GM21515 (cell line): ENCODE data around the gene ODAD3.
"Not testable (repeated sequence)": the region's sequence is repeated elsewhere in the genome, so short reads cannot be mapped to it uniquely, and the experiment has no call there.

Source experiments
- ATAC-seq: cut with Tn5 transposase; IDR thresholded peaks from one replicate; pipeline ENCODE4 v1.9.1; 2021; ENCODE audit not compliant: unreplicated experiment

ODAD3 gene

DNA sequence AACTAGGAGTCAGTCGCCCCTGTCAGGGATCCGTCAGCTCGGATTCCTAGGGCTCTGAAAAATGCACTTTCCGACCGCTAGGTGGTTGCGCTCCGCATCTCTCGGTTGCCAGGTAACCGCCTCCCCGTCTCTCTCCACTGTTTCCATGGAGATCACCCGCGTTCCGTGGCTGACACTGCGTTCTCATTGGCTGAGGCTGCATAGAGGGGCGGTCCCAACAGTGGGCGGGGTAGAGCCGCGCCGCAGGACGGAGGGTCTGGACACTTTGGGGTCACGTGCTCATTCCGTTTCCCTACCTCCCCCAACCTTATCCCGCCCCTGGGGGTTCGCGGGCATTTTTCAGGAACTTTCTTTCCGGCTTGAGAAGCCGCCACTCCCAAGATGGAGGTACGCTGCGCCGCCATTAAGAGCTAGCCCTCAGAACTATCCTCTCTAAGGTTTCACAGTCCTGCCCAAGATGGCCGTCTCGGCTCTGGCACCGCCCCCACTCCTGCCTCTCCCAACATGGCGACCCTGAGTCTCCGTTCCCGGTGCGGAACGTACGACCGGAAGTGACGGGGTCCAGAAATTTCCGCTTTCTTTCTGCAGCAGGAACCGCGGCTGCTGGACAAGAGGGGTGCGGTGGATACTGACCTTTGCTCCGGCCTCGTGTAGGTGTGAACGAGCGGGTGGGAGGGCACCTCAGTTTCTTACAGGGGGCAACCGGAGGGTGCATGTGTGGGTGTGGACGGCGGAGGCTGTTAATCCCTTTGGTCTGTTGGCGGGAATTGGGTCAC, at the start of gene ODAD3, which contains the start of gene PRKCSH:
ODAD3 (minus strand) TSS at position 65 of the 776 bp plus-strand sequence. CDS start 105 bp downstream, outside the sequence.
PRKCSH (plus strand) TSS at position 579 of the 776 bp plus-strand sequence. CDS start 483 bp downstream, outside the sequence.
- peak; percentile 86 for ATAC-seq

DNA sequence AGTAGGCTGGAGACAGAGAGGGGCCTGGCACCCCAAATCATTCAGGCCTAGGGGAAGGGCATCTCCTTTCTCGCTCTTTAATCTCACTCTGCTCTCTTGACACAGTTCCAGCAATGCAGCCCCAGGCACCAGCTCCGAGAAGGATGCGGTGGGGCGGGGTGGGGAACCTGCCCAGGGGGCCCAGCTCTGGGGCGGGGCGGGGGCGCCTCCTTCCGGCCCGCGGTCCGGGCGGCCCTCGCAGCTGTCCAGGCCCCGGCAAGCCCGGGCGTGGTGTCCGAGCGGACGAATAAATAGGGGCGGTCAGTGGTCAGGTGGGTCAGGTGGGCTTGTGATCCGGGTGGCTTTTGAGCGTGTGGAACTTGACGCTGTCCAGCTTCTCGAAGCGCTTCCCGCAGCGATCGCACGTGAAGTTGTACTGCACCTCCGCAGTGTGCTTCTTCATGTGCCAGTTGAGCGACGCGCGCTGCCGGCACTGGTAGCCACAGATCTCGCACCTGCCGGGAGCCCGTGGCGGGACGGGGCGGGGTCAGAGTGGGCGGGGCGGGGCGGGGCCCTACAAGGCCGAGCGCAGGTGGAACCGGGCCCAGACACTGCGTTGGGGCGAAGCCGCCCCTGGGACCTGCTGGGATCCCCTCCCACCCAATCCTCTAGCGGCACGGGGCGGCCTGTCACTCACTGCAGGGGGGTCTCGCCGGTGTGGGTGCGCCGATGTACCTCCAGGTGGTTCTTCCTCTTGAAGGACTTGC, 48.6 kb upstream of the ODAD3 start:
- no peak for ATAC-seq

DNA sequence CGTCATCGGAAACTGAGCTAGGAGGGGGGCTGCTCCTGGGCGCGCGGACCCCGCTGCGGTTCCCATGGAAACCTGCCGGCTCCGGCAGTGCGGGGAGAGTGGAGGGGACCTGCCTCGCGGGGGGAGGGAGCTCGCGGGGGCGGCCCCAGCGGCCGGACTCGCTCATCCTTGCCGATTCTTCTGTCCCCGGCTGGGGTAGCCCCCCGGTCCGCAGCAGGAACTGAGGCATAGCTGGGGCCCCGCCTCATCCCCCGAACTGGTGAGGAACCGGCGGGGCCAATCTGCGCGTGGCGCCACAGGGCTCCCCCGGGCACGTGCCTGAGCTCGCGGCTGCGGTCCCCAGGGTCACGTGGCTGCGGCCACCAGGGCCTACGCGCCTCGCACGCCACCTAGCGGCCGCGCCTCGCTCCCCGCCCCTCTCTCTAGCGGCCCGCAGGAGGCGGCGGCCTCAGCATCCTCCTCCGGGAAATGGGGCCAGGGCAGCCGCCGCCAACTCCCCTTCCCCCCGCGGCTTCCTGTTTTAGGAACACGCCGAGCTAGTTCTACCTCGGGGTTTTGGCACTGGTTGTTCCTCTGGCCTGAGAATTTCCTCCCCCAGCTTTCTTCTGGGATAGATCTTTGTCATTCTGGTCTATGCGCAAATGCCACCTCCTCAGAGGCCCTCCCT, 47.6 kb upstream of the ODAD3 start:
- peak; percentile 46 for ATAC-seq

DNA sequence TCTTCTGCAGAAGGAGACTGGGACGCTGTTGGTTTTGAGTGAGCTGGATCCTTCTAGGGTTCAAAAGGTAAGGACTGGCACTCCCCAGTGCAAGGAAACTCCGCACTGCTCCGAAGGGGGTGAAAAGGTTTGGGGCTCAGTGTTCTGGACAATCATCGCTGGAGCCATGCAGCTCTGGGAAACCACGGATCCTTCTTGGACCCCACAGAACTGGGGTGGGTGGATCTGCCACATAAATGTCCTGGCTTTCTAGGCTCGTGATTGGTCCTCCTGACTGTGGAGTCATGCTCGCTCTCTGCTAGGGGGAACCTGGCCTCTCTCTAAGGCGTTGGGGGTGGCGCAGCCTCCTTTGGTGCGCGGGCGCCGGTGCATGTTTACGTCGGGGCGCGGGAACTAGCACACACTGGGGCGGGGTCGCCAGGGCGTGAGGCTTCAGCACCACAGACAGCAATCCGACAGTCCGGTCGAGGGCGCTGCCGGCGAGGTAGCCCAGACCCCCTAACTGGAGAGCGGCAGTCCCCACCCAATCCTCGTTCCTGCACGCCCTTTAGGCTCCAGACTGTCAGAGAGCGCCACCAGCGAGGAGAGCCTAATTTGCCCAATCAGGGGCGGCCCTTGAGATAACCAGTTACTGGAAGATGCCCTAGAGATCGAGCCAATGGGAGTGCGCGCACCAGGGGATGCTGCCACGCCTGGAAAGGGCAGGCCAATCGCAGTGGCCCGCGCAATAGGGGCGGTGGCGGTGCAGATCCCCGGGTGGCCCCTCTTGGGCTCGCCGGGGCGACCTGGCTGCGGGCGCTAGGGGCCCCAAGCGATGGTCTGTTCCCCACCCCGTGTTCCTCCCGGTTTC, 46.8 kb upstream of the ODAD3 start:
- ATAC-seq: peak; percentile 48

DNA sequence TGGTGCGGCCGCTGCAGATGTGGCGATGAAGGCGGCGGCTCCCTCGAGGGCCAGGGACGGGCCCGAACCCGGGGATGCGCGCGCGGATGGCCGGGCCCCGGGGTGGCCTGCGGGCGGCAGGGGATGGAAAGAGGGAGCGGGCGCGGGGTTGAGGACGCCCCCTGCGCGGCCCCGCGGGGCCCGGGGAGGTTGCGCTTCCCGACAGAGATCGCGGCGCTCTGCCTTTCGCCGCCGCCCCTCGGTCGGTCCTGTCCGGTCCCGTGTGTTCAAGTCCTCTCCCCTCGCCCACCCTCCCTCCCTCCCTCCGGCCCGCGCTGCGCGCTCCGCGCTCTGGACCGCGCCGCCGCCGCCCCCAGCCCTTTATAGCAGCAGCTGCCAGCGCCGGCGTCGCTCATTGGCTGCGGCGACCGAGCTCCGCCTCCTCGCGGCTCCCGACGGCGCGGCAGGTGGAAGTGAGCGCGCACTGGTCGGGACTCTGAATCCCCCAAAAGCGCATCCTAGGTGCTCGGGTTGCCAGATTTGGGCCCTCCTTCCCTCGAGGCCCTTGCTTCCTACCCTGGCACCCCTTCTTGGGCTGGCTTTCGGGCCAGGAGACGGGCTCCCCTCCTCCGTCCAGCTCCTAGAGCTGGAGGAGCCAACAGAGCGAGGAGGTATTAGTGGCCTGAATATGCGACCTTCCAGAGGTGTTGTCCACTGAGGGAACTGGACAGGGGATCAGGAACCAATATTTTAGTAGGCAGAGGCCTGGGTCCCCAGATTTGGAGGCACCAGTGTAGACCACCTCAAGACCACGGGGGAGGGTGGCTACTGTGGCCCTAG, 46.0 kb upstream of the ODAD3 start, which contains the start of gene ELAVL3:
ELAVL3 (minus strand) TSS at position 332 of the 819 bp plus-strand sequence. CDS start 438 bp downstream, outside the sequence.
- ATAC-seq: no peak

DNA sequence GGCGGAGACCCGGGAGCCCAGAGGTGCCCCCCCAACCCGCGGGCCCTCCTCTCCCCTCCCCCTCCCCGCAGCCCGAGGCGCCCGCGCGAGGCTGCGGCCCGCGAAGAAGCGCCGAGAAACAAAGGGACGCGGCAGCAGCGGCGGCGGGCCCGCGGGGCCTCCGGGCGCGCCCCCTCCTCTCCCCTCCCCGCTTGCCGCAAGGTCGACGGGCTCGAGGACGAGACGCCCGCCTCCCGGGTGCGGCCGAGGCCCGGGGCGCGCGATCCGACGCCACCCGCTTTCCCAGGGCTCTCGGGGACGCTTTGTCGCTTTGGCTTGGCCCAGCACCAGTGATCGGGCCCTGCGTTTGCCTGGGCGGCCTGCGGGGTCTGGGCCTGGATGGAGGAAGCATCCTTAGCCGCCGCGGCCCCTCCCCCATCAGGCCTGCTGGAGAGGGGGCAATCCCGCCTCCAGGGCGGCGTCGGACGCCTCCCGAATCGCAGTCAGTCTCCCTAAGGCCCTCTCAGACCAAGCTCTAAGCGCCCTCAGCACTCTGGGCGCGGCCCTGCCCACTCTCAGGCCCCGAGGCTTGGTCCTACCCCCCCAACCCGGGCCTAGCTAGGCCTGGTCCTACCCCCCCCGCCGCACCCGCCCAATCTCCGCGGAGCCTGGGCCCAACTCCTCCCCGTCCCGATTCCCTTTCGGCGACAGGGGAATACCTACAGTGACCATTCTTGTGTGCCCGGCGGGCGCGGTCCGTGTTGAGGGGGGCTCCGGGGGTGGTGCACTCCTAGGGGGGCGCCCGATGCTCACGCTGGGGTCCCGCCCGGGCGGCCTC, 45.2 kb upstream of the ODAD3 start:
- no peak for ATAC-seq

DNA sequence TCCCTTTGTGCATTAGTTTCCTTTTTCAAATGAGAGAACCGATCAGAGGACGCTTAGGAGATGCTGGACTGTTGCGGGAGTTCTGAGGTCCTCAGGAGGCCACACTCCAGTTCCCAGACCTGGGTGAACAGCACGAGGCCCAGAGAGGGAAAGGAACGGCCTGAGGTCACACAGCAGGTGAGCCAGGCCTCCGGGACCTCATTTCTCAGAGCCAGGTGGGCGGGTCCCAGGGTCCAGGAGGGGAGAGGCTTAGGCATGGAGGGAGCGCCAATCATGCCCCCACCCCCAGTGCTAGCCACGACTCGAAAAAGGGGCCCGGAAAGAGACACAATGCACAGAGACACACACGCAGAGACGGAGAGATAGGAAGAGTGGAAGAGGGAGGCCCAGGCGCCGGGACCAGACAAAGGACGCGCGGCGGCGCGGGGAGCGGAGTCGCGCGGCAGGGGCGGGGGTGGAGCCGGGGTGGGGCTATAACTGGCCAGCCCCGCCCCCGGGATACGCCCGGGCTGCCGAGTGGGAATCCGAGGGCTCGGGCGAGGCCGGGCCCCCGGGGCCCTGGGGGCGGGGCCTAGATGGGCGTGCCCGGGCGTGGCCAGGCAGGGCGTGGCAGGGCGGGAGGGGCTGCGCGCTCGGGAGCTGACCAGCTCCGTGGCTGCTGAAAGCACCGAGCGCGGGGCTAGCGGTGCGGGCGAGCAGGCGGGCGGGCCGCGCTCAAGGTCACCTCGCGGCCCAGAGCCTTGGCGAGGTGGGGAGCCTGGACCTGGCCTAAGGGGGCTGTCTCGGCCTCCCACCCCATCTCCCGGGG, 44.4 kb upstream of the ODAD3 start:
- ATAC-seq: no peak

DNA sequence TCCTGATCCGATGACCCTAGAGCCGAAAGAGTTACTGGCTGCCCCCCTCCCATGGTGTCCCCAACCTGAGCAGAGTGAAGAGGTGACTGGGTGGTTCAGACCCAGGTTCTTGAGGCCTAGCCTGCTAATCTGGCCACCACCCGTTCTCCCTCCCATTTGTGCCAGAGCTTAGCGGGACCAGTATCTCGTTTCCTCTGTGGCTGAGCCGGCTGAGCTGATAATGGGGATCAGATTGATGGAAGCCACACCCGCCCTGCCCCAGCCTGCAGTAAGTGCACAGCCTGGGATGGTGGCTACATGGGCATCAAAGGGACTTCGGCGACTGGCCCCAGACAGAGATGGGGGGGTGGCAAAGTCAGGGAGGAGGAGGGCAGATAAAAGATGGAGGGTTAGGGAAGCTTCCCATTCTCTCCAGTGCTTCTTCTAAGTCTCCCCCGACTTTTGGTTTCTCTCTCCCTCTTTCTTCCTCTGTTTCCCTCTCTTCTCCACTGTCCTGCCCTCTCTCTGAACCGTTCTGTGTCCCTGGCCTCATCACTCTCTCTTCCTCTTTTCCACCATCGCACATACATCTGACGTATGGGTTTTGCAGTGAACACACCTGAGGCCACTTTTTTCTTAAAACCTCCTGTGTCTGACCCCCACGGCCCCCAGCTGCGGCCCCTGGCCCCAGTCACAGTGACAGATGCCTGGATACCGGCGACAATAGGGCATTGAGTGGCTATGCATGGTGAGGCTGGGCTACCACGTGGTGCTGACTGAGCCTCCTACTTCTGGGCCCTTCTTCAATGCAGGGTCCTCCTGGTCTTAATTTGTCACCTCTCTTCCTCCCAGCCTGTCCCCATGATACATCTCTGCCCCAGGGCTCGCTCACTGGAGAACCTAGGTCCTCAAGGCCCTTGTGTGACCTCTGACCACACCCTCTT, 43.5 kb upstream of the ODAD3 start:
- ATAC-seq: no peak

DNA sequence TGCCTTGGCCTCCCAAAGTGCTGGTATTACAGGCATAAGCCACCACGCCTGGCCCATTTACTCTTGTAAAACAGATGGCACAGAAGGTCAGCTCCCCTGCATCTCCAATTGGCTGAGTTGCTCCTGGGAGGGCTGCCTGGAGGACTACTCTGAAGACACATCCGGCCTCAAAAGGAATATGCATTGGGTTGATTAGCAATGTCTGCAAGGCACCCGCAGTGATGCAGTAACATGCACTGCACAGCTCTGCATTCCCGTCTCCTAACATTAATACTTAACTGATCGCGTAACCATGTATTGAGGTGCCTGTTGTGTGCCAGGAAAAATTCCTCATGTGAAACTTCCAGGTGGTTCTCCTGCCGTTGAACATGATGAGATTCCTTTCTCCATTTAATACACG, 40.9 kb upstream of the ODAD3 start:
- ATAC-seq: no peak

DNA sequence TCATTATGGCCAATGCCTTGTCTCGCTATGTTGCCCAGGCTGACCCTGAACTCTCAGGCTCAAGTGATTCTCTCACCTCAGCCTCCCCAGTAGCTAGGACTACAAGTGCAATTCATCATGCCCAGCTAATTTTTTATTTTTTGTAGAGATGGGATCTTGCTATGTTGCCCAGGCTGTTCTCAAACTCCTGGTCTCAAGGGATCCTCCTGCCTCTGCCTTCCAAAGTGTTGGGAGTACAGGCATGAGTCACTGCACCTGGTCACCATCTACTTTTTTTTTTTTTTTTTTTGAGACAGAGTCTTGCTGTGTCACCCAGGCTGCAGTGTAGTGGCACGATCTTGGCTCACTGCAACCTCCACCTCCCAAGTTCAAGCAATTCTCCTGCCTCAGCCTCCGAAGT, 40.4 kb upstream of the ODAD3 start:
- not testable (repeated sequence) for ATAC-seq

DNA sequence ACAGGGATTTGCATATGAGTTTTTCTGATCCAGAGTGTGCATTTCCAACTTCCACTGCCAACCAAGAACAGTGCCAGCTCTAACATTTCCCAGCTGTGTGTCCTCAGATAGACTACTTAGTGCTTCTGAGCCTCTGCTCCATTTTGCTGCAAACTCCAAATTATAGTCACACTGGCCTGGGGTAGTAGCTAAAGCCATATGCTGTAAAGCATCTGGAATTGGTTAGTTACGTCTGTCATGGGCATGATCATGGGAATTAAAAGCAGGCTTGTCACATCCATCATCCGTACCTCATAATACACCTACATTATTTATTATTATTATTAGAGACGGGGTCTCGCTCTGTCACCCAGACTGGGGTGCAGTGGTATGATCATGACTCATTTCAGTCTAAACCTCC, 38.8 kb upstream of the ODAD3 start:
- no peak for ATAC-seq

DNA sequence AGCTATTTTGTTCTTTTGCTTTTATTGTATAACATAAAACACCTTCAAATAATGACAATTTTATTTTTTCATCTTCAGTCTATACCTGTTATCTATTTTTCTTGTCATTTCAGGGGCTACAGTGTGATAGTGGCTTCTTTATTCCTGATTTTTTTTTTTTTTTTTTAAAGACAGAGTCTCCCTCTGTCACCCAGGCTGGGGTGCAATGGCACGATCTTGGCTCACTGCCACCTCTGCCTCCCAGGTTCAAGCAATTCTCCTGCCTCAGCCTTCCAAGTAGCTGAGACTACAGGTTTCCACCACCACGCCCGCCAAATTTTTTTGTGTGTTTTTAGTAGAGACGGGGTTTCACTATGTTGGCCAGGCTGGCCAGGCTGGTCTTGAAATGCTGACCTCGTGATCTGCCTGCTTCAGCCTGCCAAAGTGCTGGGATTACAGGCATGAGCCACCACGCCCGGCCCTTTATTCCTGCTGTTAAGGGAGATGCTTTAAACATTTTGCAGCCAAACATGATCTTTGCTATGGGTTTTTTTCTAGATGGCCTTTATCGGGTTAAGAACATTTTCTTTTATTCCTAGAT, 33.4 kb upstream of the ODAD3 start:
- not testable (repeated sequence) for ATAC-seq

DNA sequence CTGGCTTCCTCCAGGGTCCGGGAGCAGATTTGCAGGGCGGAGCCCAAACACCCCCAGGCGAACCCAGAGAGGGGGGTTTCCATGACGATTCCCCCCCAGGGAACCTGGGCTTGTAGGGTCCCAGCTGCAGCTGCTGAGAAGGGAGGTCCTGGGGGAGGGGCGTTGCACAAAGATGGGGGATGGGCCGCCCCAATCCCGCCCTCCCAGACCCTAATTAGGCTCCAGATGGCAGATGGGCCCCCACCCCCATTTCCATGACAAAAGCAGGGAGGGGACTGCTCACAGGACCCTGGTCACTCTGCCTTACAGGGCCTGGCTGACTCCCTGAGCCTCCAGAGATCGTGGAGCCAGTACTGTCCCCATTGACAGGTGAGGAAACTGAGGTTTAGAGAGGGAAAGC, 30.7 kb upstream of the ODAD3 start:
- ATAC-seq: no peak

DNA sequence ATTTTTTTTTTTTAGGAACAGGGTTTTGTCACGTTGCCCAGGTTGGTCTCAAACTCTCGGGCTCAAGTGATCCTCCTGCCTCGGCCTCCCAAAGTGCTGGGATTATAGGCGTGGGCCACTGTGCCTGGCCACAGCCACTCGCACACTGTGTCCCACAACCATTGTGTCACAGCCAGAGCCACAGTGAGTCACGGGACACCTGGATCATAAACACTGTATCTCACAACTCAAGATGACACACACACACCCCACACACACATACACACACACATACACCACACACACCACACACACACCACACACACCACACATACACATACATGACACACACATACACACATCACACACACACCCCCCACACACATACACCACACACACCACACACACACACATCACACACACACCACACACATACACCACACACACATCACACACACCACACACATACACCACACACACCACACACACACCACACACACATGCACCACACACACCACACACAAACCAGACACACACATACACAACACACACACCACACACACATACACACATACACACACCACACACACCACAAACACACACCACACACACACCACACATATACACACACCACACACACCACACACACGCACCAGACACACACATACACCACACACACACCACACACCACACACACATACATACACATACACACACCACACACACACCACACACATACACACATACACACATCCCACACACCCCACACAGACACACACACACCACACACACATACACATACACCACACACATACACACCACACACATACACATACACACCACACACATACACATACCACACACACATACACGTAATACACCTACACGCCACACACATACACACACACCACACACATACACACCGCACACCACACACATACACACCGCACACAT, 29.7 kb upstream of the ODAD3 start:
- no peak for ATAC-seq

DNA sequence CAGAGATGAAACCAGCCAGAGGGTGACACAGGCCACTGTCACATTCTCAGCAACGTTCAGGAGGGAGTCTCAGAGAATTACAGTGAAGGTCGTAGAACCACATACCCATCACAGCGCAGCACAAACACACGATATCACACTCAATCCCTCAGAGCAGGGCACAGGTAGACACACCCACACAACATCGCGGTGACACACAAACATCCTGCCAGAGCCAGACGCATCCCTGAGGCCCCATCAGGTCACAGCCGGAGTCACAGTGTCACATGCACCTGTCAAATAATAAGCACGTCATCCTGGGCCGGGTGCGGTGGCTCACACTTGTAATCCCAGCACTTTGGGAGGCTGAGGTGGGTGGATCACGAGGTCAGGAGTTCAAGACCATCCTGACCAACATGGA, 28.5 kb upstream of the ODAD3 start:
- no peak for ATAC-seq

DNA sequence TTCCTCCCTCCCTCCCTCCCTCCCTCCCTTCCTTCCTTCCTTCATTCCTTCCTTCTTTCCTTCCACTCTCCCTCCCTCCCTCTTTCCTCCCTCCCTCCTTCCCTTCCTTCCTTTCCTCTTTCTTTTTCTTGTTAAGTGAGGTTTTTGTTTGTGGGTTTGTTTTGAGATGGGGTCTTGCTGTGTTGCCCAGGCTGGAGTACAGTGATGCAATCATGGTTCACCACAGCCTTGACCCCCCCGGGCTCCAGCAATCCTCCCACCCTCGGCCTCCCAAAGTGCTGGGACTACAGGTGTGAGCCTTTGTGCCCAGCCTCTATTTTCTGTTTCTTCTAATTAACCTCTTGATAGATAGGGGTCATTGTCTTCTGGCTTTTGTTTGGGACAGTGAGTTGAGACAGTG, 26.5 kb upstream of the ODAD3 start:
- ATAC-seq: no peak
